ENCODE measurements around the gene SLC25A42.

The SLC25A42 gene

GRCh38 chr19:19040417-19040816 is 23.4 kb upstream of the SLC25A42 start:
- H3K27me3 ChIP-seq (ENCODE audit: insufficient read depth, poor library complexity, severe bottlenecking): no peaks in the 10 kb centered on the region
- H3K27ac ChIP-seq (replicated peaks): no peak overlapping the region
- TF ChIP-seq SPI1 (IDR thresholded peaks at IDR 0.05; ENCODE audit: borderline replicate concordance, low read depth): no peak
- no peak for TF ChIP-seq CTCF (IDR thresholded peaks at IDR 0.05; ENCODE audit: insufficient read depth, low read length)
- no peak for TF ChIP-seq GABPA (IDR thresholded peaks at IDR 0.05; ENCODE audit: low read depth)
- TF ChIP-seq POLR2AphosphoS5 (IDR thresholded peaks at IDR 0.05; ENCODE audit: low read depth): no peak
- no peak for TF ChIP-seq REST (IDR thresholded peaks at IDR 0.05; ENCODE audit: insufficient replicate concordance, low read depth)
- DNase-seq (ENCODE audit: low read depth in 1 of 2, low spot score in 1 of 2): no peak
- H3K4me3 ChIP-seq (replicated peaks; ENCODE audit: insufficient read depth, low read length): no peak overlapping the region

- TF ChIP-seq REST (IDR thresholded peaks at IDR 0.05; ENCODE audit: insufficient replicate concordance, low read depth): no peak
- TF ChIP-seq POLR2AphosphoS5 (IDR thresholded peaks at IDR 0.05; ENCODE audit: low read depth): no peak
- no peak for TF ChIP-seq SPI1 (IDR thresholded peaks at IDR 0.05; ENCODE audit: borderline replicate concordance, low read depth)
- no peak for TF ChIP-seq CTCF (IDR thresholded peaks at IDR 0.05; ENCODE audit: insufficient read depth, low read length)
- DNase-seq (ENCODE audit: low read depth in 1 of 2, low spot score in 1 of 2): no peak
- Histone ChIP-seq H3K27me3 (ENCODE audit: insufficient read depth, poor library complexity, severe bottlenecking) (no peaks in the 10 kb centered on the region), H3K27ac (replicated peaks) (no peak overlapping the region), H3K4me3 (replicated peaks; ENCODE audit: insufficient read depth, low read length) (no peak overlapping the region)
These were observed 21.0 kb upstream of the SLC25A42 start for GRCh38 chr19:19042732-19043280.

- Histone ChIP-seq H3K4me3 (replicated peaks; ENCODE audit: insufficient read depth, low read length) (no peak overlapping the region), H3K27me3 (ENCODE audit: insufficient read depth, poor library complexity, severe bottlenecking) (no peaks in the 10 kb centered on the region), H3K27ac (replicated peaks) (no peak overlapping the region)
- TF ChIP-seq GABPA (IDR thresholded peaks at IDR 0.05; ENCODE audit: low read depth): no peak
- no peak for TF ChIP-seq CTCF (IDR thresholded peaks at IDR 0.05; ENCODE audit: insufficient read depth, low read length)
- TF ChIP-seq SPI1 (IDR thresholded peaks at IDR 0.05; ENCODE audit: borderline replicate concordance, low read depth): no peak
- TF ChIP-seq POLR2AphosphoS5 (IDR thresholded peaks at IDR 0.05; ENCODE audit: low read depth): no peak
- no peak for TF ChIP-seq REST (IDR thresholded peaks at IDR 0.05; ENCODE audit: insufficient replicate concordance, low read depth)
- no peak for DNase-seq (ENCODE audit: low read depth in 1 of 2, low spot score in 1 of 2)
These were observed 20.3 kb upstream of the SLC25A42 start for GRCh38 chr19:19043481-19043880.

Data from HL-60 (cell line).